H1 (cell line): Measurements from ENCODE around the gene DOCK6.

Experiments used
- ASH2L ChIP-seq: fragments of 200-600, 300-600 bp; sonication (generic); IDR thresholded peaks from one replicate; pipeline ENCODE4 v1.7.1; 2017; ENCODE audit warnings: low read length
- ATF3 ChIP-seq: IDR thresholded peaks from 2 replicates; pipeline ENCODE4 v1.6.1; 2011; ENCODE audit warnings: low read depth, mild to moderate bottlenecking, low read length; ENCODE audit not compliant: insufficient read depth
- CEBPB ChIP-seq: IDR thresholded peaks from 2 replicates; pipeline ENCODE4 v1.6.1; 2012; ENCODE audit warnings: low read depth, low read length
- CREB1 ChIP-seq: IDR thresholded peaks from 2 replicates; pipeline ENCODE4 v1.6.1; 2012; ENCODE audit warnings: inconsistent platforms
- CTCF ChIP-seq, 3 experiments: IDR thresholded peaks; 1 replicate in 2 of 3; 2 replicates in 1 of 3; pipeline versions ENCODE4 v1.5.1 to v1.6.1; 2011; ENCODE audit warnings: low read length in 3 of 3, mild to moderate bottlenecking in 3 of 3, inconsistent platforms in 2 of 3, low read depth in 1 of 3, moderate library complexity in 1 of 3; ENCODE audit not compliant: insufficient read depth in 1 of 3; ENCODE audit errors: control extremely low read depth in 1 of 3
- EZH2 ChIP-seq: fragments of 200-600 bp; sonication (generic); IDR thresholded peaks from 2 replicates; pipeline ENCODE4 v1.7.1; 2012; ENCODE audit warnings: low read depth, mild to moderate bottlenecking, moderate library complexity, low read length, inconsistent platforms; ENCODE audit not compliant: severe bottlenecking
- FOSL1 ChIP-seq: IDR thresholded peaks from 2 replicates; pipeline ENCODE4 v1.6.1; 2011; ENCODE audit warnings: mild to moderate bottlenecking, low read depth, low read length, moderate library complexity; ENCODE audit not compliant: insufficient read depth
- HDAC6 ChIP-seq: IDR thresholded peaks from one replicate; pipeline ENCODE4 v1.7.1; 2012; ENCODE audit warnings: low read depth, mild to moderate bottlenecking, inconsistent platforms, low read length, moderate library complexity
- KDM5A ChIP-seq: fragments of 200-600 bp; IDR thresholded peaks from 2 replicates; pipeline ENCODE4 v1.7.1; 2012; ENCODE audit warnings: mild to moderate bottlenecking, low read length, inconsistent platforms, mixed read lengths
- MAFK ChIP-seq: IDR thresholded peaks from 2 replicates; pipeline ENCODE4 v1.6.1; 2012; ENCODE audit warnings: low read depth, mild to moderate bottlenecking, improper control_type of control experiment, low read length
- PHF8 ChIP-seq: fragments of 200-600 bp; sonication (generic); conservative IDR thresholded peaks from 2 replicates; pipeline ENCODE4 v1.7.1; 2012; ENCODE audit warnings: low read depth, mild to moderate bottlenecking, inconsistent platforms, low read length, moderate library complexity
- POLR2A ChIP-seq, 2 experiments: IDR thresholded peaks; 1 replicate in 1 of 2; 2 replicates in 1 of 2; pipeline ENCODE4 v1.6.1; 2011; ENCODE audit warnings: low read depth in 2 of 2, low read length in 2 of 2, mild to moderate bottlenecking in 2 of 2; ENCODE audit errors: control extremely low read depth in 1 of 2
- POLR2AphosphoS5 ChIP-seq: IDR thresholded peaks from 2 replicates; pipeline ENCODE4 v1.6.1; 2011; ENCODE audit warnings: low read depth, low read length
- SP1 ChIP-seq: IDR thresholded peaks from 2 replicates; pipeline ENCODE4 v1.6.1; 2011; ENCODE audit warnings: low read depth, low read length

GRCh38 chr19:11169896-11170678, 92.2 kb downstream of the DOCK6 start:
- no peak for TF ChIP-seq PHF8
- no peak for TF ChIP-seq POLR2AphosphoS5
- no peak for TF ChIP-seq CTCF (IDR thresholded peaks at IDR 0.05; ENCODE audit: control extremely low read depth in 1 of 3, insufficient read depth in 1 of 3, low read depth in 1 of 3, low read length in 3 of 3)
- no peak for TF ChIP-seq POLR2A (IDR thresholded peaks at IDR 0.05; ENCODE audit: control extremely low read depth in 1 of 2, low read depth in 2 of 2, low read length in 2 of 2)
- no peak for TF ChIP-seq EZH2
- TF ChIP-seq HDAC6: no peak
- TF ChIP-seq KDM5A: no peak
- no peak for TF ChIP-seq FOSL1
- TF ChIP-seq MAFK: no peak
- TF ChIP-seq CEBPB: no peak
- TF ChIP-seq ATF3: no peak
- no peak for TF ChIP-seq ASH2L
- no peak for TF ChIP-seq CREB1
- no peak for TF ChIP-seq SP1
